GM21528 (cell line): Measurements from ENCODE around the gene LRMDA.

ENCODE experiments used
- ATAC-seq: cut with Tn5 transposase; IDR thresholded peaks from one replicate; pipeline ENCODE4 v1.9.1; 2021; ENCODE audit warnings: mild to moderate bottlenecking, moderate library complexity; ENCODE audit not compliant: unreplicated experiment, low FRiP score

Gene LRMDA

GRCh38 chr10:76297780-76298281 lies 866.4 kb downstream of the LRMDA start:
- no peak for ATAC-seq

GRCh38 chr10:76298329-76298728 lies 866.9 kb downstream of the LRMDA start:
- no peak for ATAC-seq

- no peak for ATAC-seq
Observed at GRCh38 chr10:76299501-76299900, 868.1 kb downstream of the LRMDA start.

- no peak for ATAC-seq
Observed at GRCh38 chr10:76301211-76301610, 869.8 kb downstream of the LRMDA start.

GRCh38 chr10:76301950-76302349 lies 870.5 kb downstream of the LRMDA start:
- no peak for ATAC-seq

- ATAC-seq, result no peak
Observed at GRCh38 chr10:76302481-76302880, 871.1 kb downstream of the LRMDA start.

GRCh38 chr10:76302961-76303630 lies 871.7 kb downstream of the LRMDA start:
- no peak for ATAC-seq

- ATAC-seq, result no peak
Observed at GRCh38 chr10:76303682-76304316, 872.4 kb downstream of the LRMDA start.

GRCh38 chr10:76305930-76306615 lies 874.6 kb downstream of the LRMDA start:
- no peak for ATAC-seq

GRCh38 chr10:76306856-76307255 lies 875.4 kb downstream of the LRMDA start:
- no peak for ATAC-seq

- no peak for ATAC-seq
Observed at GRCh38 chr10:76309070-76309469, 877.6 kb downstream of the LRMDA start.

- ATAC-seq, result no peak
Observed at GRCh38 chr10:76309741-76310587, 878.5 kb downstream of the LRMDA start.

- ATAC-seq, result no peak
Observed at GRCh38 chr10:76310588-76311080, 879.2 kb downstream of the LRMDA start.

- peak; percentile 64 for ATAC-seq
Observed at GRCh38 chr10:76311752-76312636, 880.6 kb downstream of the LRMDA start.

- no peak for ATAC-seq
Observed at GRCh38 chr10:76315240-76315639, 883.8 kb downstream of the LRMDA start.

GRCh38 chr10:76316234-76316633 lies 884.8 kb downstream of the LRMDA start:
- no peak for ATAC-seq

GRCh38 chr10:76317078-76317477 lies 885.7 kb downstream of the LRMDA start:
- no peak for ATAC-seq

GRCh38 chr10:76318211-76318610 lies 886.8 kb downstream of the LRMDA start:
- ATAC-seq, result no peak

GRCh38 chr10:76319661-76320060 lies 888.2 kb downstream of the LRMDA start:
- ATAC-seq, result no peak
